ENCODE data around the gene SOX9.
"Not testable (repeated sequence)": the region's sequence is repeated elsewhere in the genome, so short reads cannot be mapped to it uniquely, and the experiment has no call there.

DNA sequence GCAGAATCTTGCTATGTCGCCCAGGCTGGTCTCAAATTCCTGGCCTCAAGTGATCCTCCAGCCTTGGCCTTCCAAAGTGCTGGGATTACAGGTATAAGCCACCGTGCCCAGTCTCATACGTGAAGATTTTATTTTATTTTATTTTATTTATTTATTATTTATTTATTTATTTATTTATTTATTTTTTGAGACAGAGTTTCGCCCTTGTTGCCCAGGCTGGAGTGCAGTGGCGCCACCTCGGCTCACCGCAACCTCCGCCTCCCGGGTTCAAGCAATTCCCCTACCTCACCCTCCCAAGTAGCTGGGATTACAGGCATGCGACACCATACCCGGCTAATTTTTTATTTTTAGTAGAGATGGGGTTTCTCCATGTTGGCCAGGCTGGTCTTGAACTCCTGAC, 21.3 kb downstream of the SOX9 start:
- not testable (repeated sequence) for TF ChIP-seq CTCF (IDR thresholded peaks at IDR 0.05; ENCODE audit: poor library complexity); EZH2 (IDR thresholded peaks at IDR 0.05; ENCODE audit: borderline replicate concordance); EZH2phosphoT487 (IDR thresholded peaks at IDR 0.05; ENCODE audit: low read depth, severe bottlenecking, unreplicated experiment)

Data from hepatocyte (in vitro differentiated cells).